Stimulated activated naive CD8-positive, alpha-beta T cell treated with anti-CD3 and anti-CD28 coated beads, Interleukin-15, Interleukin-2, amounts not matched to agents 100 U/mL and 50 U/mL, for 24 hours (primary cell): Measurements from ENCODE around the gene TNFRSF8.

Experiments used
- ATAC-seq: fragments of 150-1000 bp; cut with Tn5 transposase; one replicate; pipeline ENCODE4 v1.10.0; 2021
- DNase-seq: peaks from one replicate; pipeline ENCODE4 v3.0.0; 2021

Gene TNFRSF8

DNA sequence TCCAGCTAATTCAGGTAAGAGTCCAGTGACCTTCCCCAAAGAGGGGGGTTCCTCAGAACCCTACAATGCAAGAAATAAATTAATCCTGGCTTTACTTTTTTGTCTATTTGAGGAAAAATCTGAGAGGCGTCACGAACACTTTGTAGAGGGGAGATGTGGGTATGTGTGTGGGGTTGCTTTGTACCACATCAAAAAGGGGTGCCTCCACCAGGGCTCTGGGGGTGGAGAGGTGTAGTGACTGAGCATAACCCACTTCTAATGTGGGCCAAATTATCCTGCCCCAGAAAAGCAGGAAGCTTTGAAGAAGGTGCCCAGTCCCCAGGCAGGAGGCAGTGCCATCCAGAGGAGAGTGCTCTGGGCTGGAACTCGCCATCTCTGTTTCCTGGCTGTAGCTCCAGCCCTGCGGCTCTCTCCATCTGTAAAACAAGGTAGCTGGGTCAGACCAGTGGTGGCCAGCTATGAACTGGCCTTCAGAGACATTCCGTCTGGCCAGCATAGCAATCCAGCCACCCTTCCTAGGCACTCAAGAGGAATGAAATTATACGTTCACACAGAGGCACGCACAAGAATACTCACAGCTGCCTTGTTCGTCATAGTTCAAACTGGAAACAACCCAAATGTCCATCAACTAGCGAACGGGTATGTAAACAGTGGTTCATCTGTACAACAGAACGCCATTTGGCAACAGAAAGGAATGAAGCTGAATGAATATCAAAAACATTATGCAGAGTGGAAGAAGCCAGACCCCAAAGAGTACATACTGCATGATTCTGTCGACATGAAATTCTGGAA lies 58.3 kb downstream of the TNFRSF8 start:
- ATAC-seq, result peak; percentile 29
- DNase-seq, result no peak

DNA sequence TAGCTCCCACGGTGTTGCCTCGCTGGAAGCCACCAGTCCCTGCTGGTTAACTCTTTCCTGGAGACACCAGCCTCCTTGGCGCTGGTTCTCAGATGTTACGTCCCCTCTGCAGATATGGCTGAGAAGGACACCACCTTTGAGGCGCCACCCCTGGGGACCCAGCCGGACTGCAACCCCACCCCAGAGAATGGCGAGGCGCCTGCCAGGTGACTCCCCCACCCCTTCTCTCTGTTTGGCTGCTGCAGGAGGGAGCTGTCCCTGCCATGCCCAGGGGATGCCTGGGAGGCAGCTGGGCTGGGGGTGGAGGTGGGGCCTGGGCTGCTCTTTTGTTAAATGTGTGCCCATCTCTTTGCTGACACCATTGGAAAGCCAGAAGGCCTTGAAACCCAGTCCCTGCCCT lies 60.1 kb downstream of the TNFRSF8 start:
- DNase-seq (no peak), ATAC-seq (no peak)

DNA sequence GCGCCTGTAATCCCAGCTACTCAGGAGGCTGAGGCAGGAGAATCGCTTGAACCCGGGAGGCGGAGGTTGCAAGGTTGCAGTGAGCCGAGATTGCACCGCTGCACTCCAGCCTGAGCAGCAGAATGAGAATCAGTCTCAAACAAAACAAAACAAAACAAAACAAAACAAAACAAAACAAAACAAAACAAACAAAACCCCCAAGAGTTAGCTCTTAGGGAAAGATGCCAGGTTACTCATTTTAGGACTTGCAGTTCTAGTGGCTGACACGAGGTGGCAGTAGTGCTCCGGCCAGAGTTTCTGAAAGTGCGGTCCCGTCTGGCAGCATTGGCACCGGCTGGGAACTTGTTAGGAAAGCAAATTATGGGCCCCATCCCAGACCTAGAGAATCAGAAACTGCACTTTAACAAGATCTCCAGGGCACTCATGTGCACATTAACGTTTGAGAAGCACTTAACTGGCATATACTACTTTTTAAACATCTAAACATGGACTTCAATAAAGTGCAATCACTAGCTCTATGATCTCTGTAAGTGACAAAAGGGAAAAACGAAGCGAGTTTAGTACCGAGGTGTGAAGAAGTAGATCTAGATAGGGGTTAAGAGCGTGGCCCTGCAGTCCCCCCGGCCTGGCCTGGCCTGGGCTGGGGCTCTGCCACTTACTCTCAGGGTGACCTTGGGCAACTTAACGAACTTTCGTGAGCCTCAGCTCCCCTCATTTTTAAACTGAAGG lies 61.8 kb downstream of the TNFRSF8 start:
- ATAC-seq (no peak), DNase-seq (peak; percentile 83)

DNA sequence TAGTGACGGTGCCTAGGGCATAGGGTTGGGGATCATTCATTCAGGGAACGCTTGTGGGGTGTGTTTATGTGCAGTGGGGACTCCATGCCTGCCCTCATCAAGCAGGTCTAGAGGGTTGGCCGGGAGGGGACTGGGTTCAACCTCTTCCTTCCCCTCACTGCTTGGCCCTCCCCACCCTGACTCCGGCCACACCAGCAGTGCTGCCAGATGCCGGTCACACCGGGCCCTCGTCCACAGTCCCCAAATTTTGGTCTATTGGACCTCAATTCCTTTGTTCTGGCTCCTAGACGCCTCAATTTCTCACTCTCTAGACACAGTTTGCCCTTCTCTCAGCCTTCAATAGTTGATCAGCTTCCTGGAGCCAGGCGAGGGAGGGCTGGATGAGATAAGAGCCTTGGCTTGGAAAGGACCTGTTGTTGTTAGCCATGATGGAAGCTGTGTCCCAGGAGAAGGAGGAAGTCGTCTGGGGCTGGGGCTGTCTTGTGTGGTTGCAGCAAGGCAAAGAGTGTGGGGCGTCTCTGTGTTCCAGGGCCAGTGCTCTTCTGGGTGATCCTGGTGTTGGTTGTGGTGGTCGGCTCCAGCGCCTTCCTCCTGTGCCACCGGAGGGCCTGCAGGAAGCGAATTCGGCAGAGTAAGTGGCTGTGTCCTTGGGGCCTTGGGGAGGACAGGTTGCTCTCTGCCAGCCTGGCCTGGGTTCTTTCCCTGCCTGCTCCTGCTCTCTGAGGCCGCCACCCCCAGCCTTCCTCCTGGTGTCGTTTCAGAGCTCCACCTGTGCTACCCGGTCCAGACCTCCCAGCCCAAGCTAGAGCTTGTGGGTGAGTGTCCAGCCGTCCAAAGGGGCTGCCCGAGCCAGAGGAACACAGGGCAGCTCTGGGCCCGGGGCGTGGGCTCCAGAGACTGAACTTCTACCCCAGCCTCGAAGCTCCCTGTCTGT lies 62.6 kb downstream of the TNFRSF8 start:
- no peak for ATAC-seq
- no peak for DNase-seq

DNA sequence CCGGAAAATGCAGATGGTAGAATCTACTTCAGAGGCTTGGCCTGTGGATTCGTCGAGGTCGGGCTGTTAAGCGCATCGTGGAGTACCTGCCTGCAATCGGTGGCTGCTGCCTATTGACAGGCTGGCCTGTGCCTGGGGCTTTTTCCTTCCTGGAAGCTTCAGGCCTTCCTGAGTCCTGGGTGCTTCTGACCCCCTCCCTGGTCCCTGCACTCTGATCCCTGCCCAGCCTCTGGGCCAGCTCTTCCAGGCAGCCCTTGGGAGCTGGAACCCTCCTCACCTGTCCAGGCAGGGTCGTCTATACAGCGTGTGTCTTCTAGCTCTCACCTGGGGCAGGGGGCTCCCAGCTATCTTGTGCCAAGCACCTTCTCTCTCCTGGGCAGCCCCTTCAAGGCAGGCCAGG lies 63.7 kb downstream of the TNFRSF8 start:
- no peak for DNase-seq
- ATAC-seq, result no peak

DNA sequence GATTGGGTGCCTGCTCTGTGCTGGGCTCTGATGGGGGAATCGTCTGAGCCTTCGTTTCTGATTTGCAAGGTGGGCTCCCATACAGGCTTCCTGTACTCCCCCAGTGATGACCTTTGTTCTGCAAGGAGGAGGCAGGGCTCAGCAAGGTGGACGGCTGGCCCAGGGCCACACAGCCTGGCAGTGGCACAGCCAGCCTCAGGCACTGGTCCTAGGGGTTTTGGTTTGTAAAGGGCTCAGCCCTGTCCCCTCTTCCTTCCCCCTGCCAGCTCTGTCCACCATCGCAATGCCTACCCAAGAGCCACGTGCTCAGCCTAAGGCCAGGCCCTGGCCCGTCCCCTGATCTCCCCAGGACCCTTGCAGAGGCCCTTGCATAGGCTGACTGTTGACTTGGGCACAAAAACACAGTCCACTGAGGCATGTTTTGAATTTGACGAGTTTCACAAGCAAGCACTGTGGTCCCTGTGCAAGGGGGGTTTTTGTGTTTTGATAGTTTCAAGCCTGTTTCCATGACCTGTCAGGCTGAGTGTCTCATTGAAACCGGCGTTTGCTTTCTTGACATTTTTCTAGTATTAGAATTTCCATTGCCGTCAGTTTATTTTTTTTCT lies 64.2 kb downstream of the TNFRSF8 start:
- ATAC-seq (peak; percentile 86), DNase-seq (peak; percentile 58)

DNA sequence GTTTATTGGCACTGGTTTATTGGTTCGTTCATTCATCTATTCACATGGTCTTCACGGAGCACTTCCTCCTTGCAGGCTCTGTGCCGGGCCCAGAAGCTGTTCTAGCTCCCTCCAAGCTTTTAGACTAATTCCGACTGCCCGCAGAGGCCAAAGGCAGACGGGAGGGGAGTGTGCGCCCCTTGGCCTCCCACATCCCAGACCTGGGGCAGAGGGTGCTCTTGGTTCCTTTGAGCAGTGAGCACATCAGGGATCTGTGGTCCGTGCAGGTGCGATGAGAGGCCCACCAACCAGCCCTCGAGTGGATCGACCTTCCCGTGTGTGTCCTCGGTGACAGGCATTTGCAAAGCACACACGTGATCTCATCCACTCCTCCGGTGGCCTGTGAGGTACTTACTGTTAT lies 65.0 kb downstream of the TNFRSF8 start:
- DNase-seq (no peak), ATAC-seq (no peak)

DNA sequence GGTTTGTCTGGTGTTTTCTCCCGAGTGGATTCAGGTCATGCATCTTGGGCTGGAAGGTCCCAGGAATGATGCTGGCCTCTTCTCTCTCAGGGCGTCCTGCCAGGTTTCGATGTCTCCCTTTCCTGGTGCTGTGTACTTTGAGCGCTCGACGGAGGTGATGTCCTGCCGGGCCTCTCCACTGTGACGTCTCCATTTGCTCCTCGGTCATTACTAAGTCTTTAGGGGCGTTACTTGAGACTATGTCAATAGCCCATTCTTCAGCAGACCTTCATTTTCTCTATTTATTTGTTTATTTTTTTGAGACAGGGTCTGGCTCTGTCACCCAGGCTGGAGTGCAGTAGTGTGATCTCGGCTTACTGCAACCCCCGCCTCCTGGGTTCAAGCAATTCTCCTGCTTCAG lies 66.5 kb downstream of the TNFRSF8 start:
- DNase-seq, result no peak
- no peak for ATAC-seq

DNA sequence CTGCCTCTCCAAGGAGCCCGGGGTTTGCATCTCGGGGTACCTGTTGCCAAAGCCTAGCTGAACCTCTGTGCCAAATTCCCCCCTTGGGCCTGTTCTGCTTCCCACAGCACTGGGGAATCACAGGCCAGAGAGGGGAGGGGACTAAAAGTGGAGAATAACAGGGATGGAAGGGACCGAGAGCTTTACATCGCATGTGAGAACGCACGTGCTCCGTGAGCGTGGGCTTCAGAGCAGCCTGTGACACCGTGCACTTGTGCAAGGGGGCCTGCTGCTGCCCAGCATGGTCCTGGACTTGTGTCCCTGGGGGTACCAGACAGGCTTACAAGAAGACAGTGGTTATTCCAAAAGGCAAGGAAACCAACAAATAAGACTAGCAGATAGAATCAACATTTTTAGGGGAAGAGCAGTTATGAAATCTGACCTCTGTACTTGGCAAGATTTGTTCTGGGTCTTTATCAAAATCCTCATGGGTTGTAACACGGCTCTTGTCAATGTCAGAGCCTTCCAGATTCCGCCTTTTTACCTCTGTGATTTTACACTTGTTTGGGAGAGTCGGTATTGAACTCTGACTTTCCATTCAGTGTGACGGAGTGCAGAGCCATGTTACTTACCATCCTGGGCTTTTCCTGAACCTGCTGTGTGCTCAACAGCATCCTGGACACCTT lies 67.5 kb downstream of the TNFRSF8 start:
- DNase-seq (no peak), ATAC-seq (no peak)

DNA sequence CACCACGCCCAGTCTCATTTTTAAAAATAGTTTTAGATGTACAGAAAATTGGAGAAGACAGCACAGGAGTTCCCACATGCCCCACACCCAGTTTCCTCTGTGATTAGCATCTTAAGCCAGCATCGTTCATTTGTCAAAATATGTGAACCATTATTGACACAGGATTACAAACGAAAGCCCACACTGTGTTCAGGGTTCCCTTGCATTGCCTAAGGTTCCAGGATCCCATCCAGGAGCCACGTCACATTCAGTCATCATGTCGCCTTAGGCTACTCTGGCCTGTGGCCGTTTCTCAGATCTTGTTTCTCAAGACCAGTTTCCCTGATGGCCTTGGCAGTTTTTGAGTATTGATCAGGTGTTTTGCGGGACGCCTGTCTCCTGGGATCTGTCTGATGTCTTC lies 69.0 kb downstream of the TNFRSF8 start:
- no peak for ATAC-seq
- DNase-seq, result no peak

DNA sequence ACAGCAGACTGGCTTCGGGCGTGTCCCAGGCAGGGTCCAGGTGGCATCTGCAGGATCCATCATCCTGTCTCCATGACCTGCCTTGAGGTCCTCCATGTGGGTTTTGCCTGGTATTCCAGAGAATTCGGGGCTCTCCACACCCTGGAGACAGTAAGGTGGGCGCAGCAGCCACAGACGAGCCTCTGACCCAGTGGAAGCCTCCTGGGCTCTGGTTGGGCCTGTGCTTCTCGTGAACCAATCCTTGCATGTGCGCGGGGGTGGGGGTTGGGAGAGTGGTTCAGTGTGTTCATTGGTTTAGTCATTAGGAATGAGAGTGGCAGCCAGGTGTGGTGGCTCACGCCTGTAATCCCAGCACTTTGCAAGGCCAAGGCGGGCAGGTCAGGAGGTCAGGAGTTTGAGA lies 71.6 kb downstream of the TNFRSF8 start:
- ATAC-seq (no peak), DNase-seq (no peak)

DNA sequence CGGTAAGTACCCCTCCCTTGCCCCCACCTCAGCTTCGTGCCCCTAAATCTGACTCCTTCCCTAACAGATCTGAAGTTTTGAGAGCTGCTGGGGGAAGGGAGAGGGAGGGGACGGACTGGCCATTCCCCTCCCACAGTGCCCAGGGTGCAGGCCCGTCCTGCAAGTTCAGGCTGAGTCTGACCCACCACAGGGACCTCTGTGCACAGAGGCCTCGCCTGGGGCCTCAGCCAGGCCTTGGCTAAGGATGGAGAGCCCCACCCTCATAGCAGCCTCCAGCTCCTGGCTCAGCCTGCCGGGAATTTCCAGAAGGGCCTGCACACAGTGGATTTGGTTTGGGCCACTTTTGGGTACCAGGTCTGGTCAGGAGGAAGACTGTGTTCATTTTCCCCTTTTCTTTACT lies 72.5 kb downstream of the TNFRSF8 start:
- DNase-seq (no peak), ATAC-seq (no peak)

DNA sequence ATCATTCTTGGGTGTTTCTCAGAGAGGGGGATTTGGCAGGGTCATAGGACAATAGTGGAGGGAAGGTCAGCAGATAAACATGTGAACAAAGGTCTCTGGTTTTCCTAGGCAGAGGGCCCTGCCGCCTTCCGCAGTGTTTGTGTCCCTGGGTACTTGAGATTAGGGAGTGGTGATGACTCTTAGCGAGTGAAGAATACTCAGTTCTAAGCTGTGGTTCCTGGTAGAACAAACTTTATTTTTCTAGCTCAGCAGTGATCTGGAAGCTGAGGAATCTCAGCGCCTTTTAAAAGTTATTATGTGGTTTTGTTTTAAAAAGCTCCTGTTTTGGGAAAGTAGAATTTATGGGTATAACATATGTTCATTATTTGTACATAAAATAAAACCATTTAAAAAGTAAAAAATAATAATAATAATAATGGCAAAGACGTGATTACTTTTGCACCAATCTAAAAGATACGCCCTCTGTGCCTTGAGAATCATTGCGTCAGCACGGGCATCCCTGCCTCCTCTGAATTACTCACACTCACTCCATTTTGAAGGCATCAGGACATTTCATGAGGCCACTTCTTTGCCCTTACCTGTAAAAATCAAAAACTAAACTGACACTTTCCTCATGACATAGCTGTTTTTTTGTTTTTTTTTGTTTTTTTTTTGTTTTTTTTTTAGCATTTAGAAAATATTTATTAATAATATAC lies 74.0 kb downstream of the TNFRSF8 start:
- no peak for ATAC-seq
- no peak for DNase-seq

DNA sequence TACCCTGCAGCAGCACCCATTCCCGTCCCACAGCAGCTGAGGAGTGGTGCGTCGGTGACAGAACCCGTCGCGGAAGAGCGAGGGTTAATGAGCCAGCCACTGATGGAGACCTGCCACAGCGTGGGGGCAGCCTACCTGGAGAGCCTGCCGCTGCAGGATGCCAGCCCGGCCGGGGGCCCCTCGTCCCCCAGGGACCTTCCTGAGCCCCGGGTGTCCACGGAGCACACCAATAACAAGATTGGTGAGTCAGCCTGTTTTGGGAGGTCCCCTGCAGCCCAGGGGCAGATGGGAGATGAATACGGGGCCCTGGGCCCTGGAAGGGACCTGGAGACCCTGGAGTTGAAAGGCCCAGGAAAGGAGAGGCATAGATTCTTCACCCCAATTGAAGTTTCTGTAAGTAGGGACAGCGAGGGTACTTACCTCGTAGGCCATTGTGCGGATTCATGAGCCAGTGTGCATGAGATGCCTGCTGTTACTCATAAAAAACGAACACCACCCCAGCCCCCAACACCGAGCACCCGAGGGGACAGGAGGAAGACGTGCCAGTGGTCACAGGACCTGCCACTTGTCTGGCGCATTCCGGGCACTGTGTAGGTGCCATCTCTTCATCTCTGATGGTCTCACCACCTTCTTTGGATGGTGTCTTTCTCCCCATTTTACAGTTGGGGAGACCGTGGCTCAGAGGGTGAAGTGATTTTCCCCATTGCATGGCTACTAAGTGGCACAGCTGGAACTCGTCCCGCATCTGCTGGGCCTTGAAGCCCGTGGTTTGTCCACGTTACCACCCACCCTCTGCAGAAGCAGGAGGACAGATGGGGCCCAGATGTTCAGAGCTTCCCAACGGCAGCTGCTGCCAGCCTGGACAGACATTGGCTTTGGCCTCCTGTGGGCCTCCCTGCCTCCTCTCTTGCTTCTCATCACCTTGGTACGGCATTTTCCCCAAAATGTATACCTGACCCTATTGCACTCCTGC lies 75.4 kb downstream of the TNFRSF8 start:
- no peak for ATAC-seq
- DNase-seq, result no peak

DNA sequence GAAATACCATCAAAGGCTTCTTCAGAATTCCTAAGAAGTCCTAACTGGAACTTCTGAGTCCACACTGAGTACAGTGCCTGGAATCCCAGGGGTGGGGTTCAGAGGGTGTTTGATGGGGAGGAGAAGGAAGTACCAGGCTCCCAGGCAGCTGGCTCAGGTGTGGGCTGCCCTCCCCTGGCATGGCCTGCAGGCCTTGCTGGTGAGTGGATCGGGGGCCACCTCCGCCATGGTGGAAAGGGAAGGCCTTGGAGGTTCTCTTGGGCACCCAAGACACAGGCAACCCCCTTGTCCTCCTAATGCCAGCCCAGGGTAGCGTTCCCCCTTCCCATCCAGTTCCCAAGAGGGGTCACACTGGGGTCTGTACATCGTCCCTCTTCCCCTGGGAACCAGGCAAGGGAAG lies 76.9 kb downstream of the TNFRSF8 start:
- no peak for ATAC-seq
- DNase-seq, result no peak

DNA sequence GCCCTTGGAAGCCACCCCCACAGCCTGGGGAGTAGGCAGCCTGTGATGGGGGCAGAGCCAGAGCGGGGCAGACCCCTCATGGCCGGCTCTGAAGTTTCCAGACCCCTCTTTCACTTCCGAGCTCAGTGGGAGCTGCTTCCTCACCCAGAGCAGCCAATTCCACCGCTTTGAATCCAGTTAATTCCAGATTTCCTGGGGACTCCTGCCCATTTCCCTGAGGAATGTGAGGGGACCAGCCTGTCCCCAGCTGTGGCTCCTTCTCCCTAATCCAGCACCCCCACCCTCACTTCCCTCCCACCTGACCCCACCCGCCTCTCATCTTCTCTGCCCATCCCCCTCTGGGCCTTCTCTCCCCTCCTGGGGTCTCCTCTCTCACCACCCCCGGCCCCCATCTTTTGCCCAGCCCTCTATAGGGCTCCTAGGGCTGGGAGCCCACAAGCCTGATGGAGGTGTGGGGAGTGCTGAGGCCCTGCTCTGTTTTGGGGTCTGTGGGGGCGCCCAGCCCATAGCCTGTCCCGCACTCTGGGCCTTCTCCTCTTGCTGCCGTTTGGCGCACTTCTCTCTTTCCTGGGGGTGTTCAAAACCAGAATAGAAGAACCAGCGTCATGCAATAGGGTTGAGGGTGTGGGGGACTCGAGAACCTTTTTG lies 77.5 kb downstream of the TNFRSF8 start:
- ATAC-seq (no peak), DNase-seq (no peak)

DNA sequence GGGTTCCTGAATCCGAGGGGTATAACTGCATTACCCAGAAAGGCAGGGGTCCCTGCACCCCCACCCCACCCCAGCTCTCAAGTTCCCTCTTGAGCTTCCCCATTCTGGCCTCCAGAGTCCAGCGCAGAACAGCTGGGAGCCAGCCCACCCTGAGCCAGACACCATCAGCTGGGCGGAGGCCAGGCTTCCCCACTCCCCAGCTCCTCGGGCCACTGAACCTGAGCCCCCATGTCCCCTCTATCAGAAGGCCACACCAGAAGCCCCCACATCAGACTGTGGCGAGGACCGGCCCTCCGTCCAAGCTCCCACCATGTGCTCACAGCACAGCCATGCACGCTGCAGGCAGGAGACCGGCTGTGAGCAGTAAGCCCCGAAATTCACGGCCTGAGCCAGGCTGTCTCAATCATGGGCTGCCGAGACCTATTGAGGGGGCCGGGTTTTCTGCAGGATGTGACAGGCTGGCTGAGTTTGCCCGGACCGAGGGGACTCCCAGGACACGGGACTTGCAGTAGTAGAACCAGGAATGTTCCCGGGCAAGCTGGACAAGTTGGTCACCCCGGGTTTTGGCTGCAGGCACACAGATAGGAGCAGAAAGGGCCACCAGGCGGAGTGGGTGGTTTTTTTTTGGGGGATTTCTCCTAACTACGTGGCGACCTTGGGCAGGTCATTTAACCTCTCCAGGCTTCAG lies 78.2 kb downstream of the TNFRSF8 start:
- DNase-seq (no peak), ATAC-seq (no peak)

DNA sequence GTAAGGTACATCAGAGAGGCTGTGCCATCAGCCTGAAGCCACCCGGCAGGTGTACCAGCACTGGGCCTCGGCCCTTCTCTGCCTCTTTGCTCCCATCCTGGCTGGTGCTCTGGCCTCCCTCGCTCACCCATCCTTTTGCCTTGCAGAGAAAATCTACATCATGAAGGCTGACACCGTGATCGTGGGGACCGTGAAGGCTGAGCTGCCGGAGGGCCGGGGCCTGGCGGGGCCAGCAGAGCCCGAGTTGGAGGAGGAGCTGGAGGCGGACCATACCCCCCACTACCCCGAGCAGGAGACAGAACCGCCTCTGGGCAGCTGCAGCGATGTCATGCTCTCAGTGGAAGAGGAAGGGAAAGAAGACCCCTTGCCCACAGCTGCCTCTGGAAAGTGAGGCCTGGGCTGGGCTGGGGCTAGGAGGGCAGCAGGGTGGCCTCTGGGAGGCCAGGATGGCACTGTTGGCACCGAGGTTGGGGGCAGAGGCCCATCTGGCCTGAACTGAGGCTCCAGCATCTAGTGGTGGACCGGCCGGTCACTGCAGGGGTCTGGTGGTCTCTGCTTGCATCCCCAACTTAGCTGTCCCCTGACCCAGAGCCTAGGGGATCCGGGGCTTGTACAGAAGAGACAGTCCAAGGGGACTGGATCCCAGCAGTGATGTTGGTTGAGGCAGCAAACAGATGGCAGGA lies 79.2 kb downstream of the TNFRSF8 start:
- no peak for ATAC-seq
- no peak for DNase-seq
